ENCODE results near the gene PLK3. TPM values are rescaled to one million over a fixed set of nuclear protein-coding genes. Genes with fewer than 3 reads are reported as not detected.

PLK3 gene
- total RNA-seq, 1 experiment from 2014 or later = 12.7 TPM

DNA sequence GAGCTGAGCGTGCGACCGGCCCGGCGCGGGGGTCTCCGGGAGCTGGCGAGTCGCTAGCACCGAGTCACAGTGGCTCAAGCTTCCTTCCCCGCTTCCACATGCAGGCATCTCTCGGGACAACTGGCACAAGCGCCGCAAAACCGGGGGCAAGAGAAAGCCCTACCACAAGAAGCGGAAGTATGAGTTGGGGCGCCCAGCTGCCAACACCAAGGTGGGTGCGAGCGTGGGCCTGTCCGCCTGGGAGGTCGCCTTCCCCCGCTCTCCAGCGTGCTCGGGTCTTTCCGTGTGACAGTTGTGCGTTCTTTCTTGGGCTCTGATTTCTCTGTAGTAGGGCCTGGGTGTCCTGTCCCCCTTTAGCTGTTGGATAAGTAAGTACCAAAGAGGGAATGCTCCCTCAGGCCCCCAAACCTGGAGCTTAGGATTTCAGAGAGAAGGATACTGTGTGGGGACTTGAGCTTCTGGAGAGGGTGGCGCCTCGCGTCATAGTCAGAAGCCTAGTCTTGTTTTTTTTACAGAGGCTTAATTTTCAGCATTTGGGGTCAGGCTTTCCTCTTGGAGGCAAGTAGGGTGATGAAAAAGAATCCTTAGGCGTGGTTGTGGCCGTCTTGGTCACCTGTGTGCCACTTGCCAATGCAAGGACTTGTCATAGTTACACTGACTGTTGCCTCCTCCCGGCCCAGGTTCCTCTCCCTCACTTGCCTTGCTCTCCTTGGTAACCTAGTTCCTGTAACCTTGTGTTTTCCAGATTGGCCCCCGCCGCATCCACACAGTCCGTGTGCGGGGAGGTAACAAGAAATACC is 24.0 kb upstream of the PLK3 start:
- Histone ChIP-seq H3K27me3 (ENCODE audit: insufficient read depth, low read depth) (no peaks in the 10 kb centered on the region), H3K27ac (peak overlapping the region; percentile 98), H3K4me3 (peak overlapping the region; percentile 95), H3K4me1 (replicated peaks; ENCODE audit: insufficient read depth) (peaks cover 22% of the 10 kb centered on the region), H3K36me3 (ENCODE audit: low read depth) (peaks cover 44% of the 10 kb centered on the region), H3K79me2 (ENCODE audit: low read depth) (peaks cover 60% of the 10 kb centered on the region), H3K9me2 (ENCODE audit: insufficient read depth) (no peaks in the 10 kb centered on the region), H4K20me1 (ENCODE audit: insufficient read depth) (peaks cover 43% of the 10 kb centered on the region), H3K4me2 (peak overlapping the region; percentile 84), H3F3A (ENCODE audit: insufficient read depth, low read depth) (peaks cover 74% of the 10 kb centered on the region), H2AFZ (peak overlapping the region; percentile 73; the same call in 1 of the 2 replicates), H3K9me3 (ENCODE audit: insufficient read depth, low read depth) (no peaks in the 10 kb centered on the region)
- intact Hi-C loops (cut with micrococcal nuclease; ENCODE audit: unreplicated experiment) = loop anchor here (2.0 kb wide), 1 partner anchor 45 kb away; the partner anchor contains the start of gene RNU5D-1
- DNase-seq = peak in 1 of 2 experiments; percentile 30
- ChIA-PET POLR2A (ENCODE audit: unreplicated experiment) (interaction anchor here (0.5 to 1.6 kb wide), 9 partner anchors 24 to 1674 kb away, joined by 3 to 15 read pairs (median 5); partner anchors contain the start of genes PLK3 and TMEM53), CTCF (interaction anchor here (0.5 to 1.2 kb wide), 5 partner anchors 17 to 748 kb away, joined by 3 to 4 read pairs (median 3); partner anchors contain the start of gene PLK3)
- BruUV-seq (replicated peaks) = TSS peak; percentile 38
- no peak for TF ChIP-seq EZH2 (IDR thresholded peaks at IDR 0.05; ENCODE audit: low read depth)
- TF ChIP-seq, protein P1, sequence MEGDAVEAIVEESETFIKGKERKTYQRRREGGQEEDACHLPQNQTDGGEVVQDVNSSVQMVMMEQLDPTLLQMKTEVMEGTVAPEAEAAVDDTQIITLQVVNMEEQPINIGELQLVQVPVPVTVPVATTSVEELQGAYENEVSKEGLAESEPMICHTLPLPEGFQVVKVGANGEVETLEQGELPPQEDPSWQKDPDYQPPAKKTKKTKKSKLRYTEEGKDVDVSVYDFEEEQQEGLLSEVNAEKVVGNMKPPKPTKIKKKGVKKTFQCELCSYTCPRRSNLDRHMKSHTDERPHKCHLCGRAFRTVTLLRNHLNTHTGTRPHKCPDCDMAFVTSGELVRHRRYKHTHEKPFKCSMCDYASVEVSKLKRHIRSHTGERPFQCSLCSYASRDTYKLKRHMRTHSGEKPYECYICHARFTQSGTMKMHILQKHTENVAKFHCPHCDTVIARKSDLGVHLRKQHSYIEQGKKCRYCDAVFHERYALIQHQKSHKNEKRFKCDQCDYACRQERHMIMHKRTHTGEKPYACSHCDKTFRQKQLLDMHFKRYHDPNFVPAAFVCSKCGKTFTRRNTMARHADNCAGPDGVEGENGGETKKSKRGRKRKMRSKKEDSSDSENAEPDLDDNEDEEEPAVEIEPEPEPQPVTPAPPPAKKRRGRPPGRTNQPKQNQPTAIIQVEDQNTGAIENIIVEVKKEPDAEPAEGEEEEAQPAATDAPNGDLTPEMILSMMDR (conservative IDR thresholded peaks at IDR 0.05) = no peak

DNA sequence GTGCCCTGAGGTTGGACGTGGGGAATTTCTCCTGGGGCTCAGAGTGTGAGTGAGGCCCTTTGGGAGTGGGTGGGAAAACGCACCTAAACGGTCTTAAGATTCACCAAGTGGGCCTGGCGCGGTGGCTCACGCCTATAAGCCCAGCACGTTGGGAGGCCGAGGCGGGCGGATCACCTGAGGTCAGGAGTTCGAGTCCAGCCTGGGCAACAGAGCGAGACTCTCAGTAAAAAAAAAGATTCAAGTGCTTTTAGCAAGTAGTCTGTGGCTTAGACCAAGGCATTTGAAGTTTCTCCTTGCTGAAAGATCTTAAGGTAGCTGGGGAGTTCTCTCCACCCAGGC is 23.5 kb upstream of the PLK3 start:
- intact Hi-C loops (cut with micrococcal nuclease; ENCODE audit: unreplicated experiment) = no loop called here
- Histone ChIP-seq H3K27me3 (ENCODE audit: insufficient read depth, low read depth) (no peaks in the 10 kb centered on the region), H3K79me2 (ENCODE audit: low read depth) (peaks cover 60% of the 10 kb centered on the region), H3K27ac (peak overlapping the region; percentile 98), H3F3A (ENCODE audit: insufficient read depth, low read depth) (peaks cover 80% of the 10 kb centered on the region), H4K20me1 (ENCODE audit: insufficient read depth) (peaks cover 43% of the 10 kb centered on the region), H3K9me2 (ENCODE audit: insufficient read depth) (no peaks in the 10 kb centered on the region), H3K4me1 (replicated peaks; ENCODE audit: insufficient read depth) (peaks cover 22% of the 10 kb centered on the region), H3K4me3 (peak overlapping the region; percentile 95), H3K4me2 (peak overlapping the region; percentile 84), H2AFZ (no peak overlapping the region), H3K36me3 (ENCODE audit: low read depth) (peaks cover 49% of the 10 kb centered on the region), H3K9me3 (ENCODE audit: insufficient read depth, low read depth) (no peaks in the 10 kb centered on the region)
- no peak for DNase-seq
- no TSS peak for BruUV-seq (replicated peaks)
- TF ChIP-seq, protein P1 (conservative IDR thresholded peaks at IDR 0.05) = no peak
- no peak for TF ChIP-seq EZH2 (IDR thresholded peaks at IDR 0.05; ENCODE audit: low read depth)
- POLR2A ChIA-PET (ENCODE audit: unreplicated experiment) = interaction anchor here (0.6 kb wide), 1 partner anchor 23 kb away, joined by 4 read pairs; the partner anchor contains the start of gene PLK3
- CTCF ChIA-PET = interaction anchor here (1.0 to 1.2 kb wide), 3 partner anchors 17 to 45 kb away, joined by 3 to 4 read pairs (median 3); partner anchors contain the start of gene PLK3

- Histone ChIP-seq H3F3A (ENCODE audit: insufficient read depth, low read depth) (peaks cover 85% of the 10 kb centered on the region), H2AFZ (no peak overlapping the region), H3K79me2 (ENCODE audit: low read depth) (peaks cover 60% of the 10 kb centered on the region), H3K9me2 (ENCODE audit: insufficient read depth) (no peaks in the 10 kb centered on the region), H3K4me1 (replicated peaks; ENCODE audit: insufficient read depth) (peaks cover 22% of the 10 kb centered on the region), H3K4me2 (peak overlapping the region; percentile 84), H4K20me1 (ENCODE audit: insufficient read depth) (peaks cover 43% of the 10 kb centered on the region), H3K27me3 (ENCODE audit: insufficient read depth, low read depth) (no peaks in the 10 kb centered on the region), H3K4me3 (peak overlapping the region; percentile 95), H3K9me3 (ENCODE audit: insufficient read depth, low read depth) (no peaks in the 10 kb centered on the region), H3K27ac (peak overlapping the region; percentile 98), H3K36me3 (ENCODE audit: low read depth) (peaks cover 49% of the 10 kb centered on the region)
- TF ChIP-seq, protein P1 (conservative IDR thresholded peaks at IDR 0.05) = no peak
- no peak for TF ChIP-seq EZH2 (IDR thresholded peaks at IDR 0.05; ENCODE audit: low read depth)
- DNase-seq = no peak
- no TSS peak for BruUV-seq (replicated peaks)
- POLR2A ChIA-PET (ENCODE audit: unreplicated experiment) = interaction anchor here (0.6 to 0.7 kb wide), 2 partner anchors 43 to 889 kb away, joined by 3 to 4 read pairs; no protein-coding TSS in a partner anchor
- CTCF ChIA-PET = no interaction called here
- intact Hi-C loops (cut with micrococcal nuclease; ENCODE audit: unreplicated experiment) = no loop called here
These were observed 22.6 kb upstream of the PLK3 start for GRCh38 chr1:44777547-44777946.

Data from PC-9 (cell line).